Measurements from ENCODE around the gene MT1H. TPM values are rescaled to one million over a fixed set of nuclear protein-coding genes. Genes with fewer than 3 reads are reported as not detected.
A peak's percentile ranks its signal among the peaks of the same experiment; 100 is the strongest.

MT1H gene
- total and polyA plus RNA-seq, 2 of the 13 experiments (the other 11 are each of a cell fraction or from before 2014, with no cell fraction given), result 0.60 TPM; not detected in 1

DNA sequence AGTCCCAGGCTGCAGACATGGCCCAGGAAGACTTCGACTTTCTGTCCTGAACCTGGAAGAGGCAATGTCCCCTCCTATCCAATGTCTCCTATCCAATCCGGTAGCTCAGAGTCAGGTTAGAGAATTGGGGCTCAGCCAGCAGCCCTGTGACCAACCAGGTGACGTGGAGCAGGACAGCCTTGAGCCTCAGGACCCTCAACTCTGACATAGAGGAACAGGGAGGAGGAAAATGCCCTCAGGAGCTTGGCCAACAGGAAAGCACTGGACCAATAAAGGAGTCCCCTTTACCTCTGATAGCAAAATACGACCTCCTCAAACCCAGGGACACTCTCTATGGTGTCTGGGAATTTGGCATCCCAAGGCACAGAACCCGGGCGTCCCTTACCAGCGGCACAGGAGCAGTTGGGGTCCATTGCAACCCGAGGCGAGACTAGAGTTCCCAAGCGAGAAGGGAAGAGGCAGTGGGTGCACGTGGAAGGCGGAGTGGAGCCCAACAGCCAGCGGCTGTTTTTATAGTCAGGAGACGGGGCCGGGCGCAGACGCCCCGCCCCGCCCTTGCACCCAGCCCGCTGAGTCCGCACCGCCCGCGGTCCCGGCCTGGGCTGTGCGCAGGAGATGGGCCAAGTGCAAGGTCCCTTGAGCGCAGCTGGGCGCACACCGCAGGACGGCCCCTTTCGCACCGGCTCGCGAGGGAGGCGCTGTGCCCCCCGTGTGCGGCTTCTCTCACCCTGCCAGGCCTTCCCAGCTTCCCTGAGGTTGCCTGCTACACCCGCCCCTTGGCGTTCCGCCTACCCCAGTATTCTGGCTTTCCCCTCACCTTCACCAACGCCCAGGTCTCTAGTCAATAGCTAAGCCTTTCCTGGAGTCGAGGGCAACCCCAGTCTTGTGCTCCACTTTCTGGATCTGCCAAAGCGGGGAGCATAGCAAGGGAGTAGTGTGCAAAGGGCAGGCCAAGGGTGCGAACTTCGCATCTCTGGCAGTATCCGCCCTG, 1.7 kb upstream of the MT1H start, which contains the start of gene MT1G (continued):
- TF ChIP-seq, protein P1, sequence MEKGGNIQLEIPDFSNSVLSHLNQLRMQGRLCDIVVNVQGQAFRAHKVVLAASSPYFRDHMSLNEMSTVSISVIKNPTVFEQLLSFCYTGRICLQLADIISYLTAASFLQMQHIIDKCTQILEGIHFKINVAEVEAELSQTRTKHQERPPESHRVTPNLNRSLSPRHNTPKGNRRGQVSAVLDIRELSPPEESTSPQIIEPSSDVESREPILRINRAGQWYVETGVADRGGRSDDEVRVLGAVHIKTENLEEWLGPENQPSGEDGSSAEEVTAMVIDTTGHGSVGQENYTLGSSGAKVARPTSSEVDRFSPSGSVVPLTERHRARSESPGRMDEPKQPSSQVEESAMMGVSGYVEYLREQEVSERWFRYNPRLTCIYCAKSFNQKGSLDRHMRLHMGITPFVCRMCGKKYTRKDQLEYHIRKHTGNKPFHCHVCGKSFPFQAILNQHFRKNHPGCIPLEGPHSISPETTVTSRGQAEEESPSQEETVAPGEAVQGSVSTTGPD (CRISPR knock-in tag; IDR thresholded peaks at IDR 0.05), result no peak
- TF ChIP-seq ZBTB7B (CRISPR knock-in tag; IDR thresholded peaks at IDR 0.05), result peak; percentile 73

DNA sequence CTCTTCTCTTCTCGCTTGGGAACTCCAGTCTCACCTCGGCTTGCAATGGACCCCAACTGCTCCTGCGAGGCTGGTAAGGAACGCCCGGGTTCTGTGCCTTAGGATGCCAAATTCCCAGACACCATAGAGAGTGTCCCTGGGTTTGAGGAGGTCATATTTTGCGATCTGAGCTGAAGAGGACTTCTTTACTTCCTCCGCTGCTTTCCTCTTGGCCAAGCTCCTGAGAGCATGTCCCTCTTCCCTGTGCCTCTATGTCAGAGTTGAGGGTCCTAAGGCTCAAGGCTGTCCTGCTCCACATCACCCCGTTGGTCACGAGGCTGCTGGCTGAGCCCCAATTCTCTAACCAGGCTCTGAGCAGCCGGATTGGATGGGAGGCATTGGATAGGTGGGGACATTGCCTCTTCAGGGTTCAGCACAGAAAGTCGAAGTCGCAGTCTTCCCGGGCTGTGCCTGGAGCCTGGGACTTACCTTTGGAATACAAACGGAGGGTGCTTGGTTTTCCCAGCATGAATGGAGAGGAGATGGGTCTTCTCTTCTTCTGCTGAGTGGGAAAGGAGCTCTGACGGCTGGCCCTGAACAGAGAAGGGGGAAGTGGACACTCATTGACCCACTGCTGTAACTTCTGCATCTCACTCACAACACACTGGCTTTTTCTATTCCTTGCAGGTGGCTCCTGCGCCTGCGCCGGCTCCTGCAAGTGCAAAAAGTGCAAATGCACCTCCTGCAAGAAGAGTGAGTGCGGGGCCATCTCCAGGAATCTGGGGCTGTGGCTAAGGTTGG, 416 bp downstream of the MT1H start:
- no peak overlapping the region for H2AFZ ChIP-seq (ENCODE audit: low read length)
- no peaks in the 10 kb centered on the region for H3K36me3 ChIP-seq (replicated peaks in 1 of 2; ENCODE audit: control insufficient read depth in 1 of 2, insufficient read depth in 2 of 2, low read length in 2 of 2)
- H3K4me1 ChIP-seq (ENCODE audit: insufficient read depth, low read length), result peaks cover 27% of the 10 kb centered on the region
- H3K9me3 ChIP-seq (ENCODE audit: low read length), result no peaks in the 10 kb centered on the region
- FAIRE-seq (no peak), DNase-seq (ENCODE audit: low spot score) (no peak), ATAC-seq (no peak)
- H3K27me3 ChIP-seq (ENCODE audit: control insufficient read depth in 1 of 2, insufficient read depth in 2 of 2, low read length in 2 of 2), result peaks cover 7 to 43% of the 10 kb centered on the region in 2 experiments
- no peak overlapping the region for H3K27ac ChIP-seq (ENCODE audit: extremely low read length, insufficient read depth, low read length)
- in situ Hi-C loops (cut with HindIII; ENCODE audit: extremely low pct_ligation_motif_present, low pct_unique_long_range_greater_than_20kb) (no loop called here), intact Hi-C loops (cut with micrococcal nuclease; ENCODE audit: unreplicated experiment) (loop anchor here (5.0 kb wide), 1 partner anchor 192 kb away; no protein-coding TSS in a partner anchor)
- CTCF ChIA-PET (ENCODE audit: low intra/inter-chr PET ratio, low total read pairs), result no interaction called here
- 43% methylated on average over 19 of the region's 19 CpGs for WGBS (ENCODE audit: low lambda C conversion rate)
- no peak overlapping the region for H3K4me2 ChIP-seq (ENCODE audit: low read depth, low read length)
- no peaks in the 10 kb centered on the region for H3K79me2 ChIP-seq (ENCODE audit: insufficient read depth, low read length)
- H3K4me3 ChIP-seq (replicated peaks in 1 of 3; ENCODE audit: insufficient read depth in 1 of 3, low read depth in 2 of 3, low read length in 3 of 3), result no peak overlapping the region
- no peaks in the 10 kb centered on the region for H4K20me1 ChIP-seq (ENCODE audit: insufficient read depth, low read length)
- POLR2A ChIA-PET, result interaction anchor here (1.1 kb wide), 1 partner anchor 45 kb away, joined by 3 read pairs; the partner anchor contains the start of gene MT1E
- no TSS peak for BruUV-seq (replicated peaks)
- no peak overlapping the region for H3K9ac ChIP-seq (ENCODE audit: insufficient read depth, low read depth, low read length)
- TF ChIP-seq KMT2A (CRISPR knock-in tag; IDR thresholded peaks at IDR 0.05) (no peak), KDM5B (CRISPR knock-in tag; IDR thresholded peaks at IDR 0.05; ENCODE audit: borderline replicate concordance) (0 out of 2 replicates have a peak, but pooled peaks have one; percentile 3), ZNF709 (CRISPR knock-in tag; IDR thresholded peaks at IDR 0.05) (no peak), NAIF1 (CRISPR knock-in tag; IDR thresholded peaks at IDR 0.05; ENCODE audit: borderline replicate concordance) (no peak)

Measured in HepG2 (cell line).